ENCODE measurements around the gene GALNT18.

The GALNT18 gene

DNA sequence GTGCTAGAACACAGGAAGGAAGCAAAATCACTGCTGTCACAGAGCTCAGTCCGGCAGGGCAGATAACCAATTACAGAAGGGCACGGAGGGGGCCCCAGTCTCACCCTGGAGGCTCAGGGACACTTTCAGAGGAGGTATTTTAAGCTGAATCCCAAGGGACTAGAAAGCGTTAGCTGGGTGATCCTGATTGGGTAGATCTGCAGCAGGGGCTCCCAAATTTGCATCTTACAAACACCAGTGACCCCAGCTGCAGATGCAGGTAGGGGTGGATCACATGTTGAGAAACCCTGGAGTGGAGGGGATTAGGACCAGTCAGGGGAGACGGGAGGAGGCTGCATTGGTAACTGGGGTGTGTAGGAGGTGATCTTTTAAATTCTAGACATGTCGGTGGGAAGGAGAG, 360.2 kb downstream of the GALNT18 start:
- TF ChIP-seq, protein P1, sequence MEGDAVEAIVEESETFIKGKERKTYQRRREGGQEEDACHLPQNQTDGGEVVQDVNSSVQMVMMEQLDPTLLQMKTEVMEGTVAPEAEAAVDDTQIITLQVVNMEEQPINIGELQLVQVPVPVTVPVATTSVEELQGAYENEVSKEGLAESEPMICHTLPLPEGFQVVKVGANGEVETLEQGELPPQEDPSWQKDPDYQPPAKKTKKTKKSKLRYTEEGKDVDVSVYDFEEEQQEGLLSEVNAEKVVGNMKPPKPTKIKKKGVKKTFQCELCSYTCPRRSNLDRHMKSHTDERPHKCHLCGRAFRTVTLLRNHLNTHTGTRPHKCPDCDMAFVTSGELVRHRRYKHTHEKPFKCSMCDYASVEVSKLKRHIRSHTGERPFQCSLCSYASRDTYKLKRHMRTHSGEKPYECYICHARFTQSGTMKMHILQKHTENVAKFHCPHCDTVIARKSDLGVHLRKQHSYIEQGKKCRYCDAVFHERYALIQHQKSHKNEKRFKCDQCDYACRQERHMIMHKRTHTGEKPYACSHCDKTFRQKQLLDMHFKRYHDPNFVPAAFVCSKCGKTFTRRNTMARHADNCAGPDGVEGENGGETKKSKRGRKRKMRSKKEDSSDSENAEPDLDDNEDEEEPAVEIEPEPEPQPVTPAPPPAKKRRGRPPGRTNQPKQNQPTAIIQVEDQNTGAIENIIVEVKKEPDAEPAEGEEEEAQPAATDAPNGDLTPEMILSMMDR (conservative IDR thresholded peaks at IDR 0.05; ENCODE audit: low read depth, low read length), result no peak
- H3K4me3 ChIP-seq (ENCODE audit: low read depth, low read length), result no peak overlapping the region
- DNase-seq (ENCODE audit: low read depth), result no peak

DNA sequence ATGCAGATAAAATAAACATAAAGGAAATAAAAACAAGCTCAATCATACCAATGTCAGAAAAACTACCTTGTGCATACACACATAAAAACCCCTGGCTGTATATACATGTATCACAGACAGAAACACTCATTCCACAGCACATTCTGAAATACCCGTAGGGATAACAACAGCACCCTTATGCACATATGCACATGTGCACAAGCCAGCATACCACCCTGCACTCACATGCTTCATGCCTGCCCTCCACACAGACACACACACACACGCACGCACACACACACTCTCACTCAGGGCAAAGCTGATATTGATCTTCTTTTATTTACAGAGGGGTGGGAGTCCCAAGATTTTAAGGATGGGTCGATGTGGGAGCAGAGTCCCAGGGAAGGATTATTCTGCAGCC, 360.9 kb downstream of the GALNT18 start:
- no peak overlapping the region for H3K4me3 ChIP-seq (ENCODE audit: low read depth, low read length)
- TF ChIP-seq, protein P1 (conservative IDR thresholded peaks at IDR 0.05; ENCODE audit: low read depth, low read length), result no peak
- DNase-seq (ENCODE audit: low read depth), result no peak

DNA sequence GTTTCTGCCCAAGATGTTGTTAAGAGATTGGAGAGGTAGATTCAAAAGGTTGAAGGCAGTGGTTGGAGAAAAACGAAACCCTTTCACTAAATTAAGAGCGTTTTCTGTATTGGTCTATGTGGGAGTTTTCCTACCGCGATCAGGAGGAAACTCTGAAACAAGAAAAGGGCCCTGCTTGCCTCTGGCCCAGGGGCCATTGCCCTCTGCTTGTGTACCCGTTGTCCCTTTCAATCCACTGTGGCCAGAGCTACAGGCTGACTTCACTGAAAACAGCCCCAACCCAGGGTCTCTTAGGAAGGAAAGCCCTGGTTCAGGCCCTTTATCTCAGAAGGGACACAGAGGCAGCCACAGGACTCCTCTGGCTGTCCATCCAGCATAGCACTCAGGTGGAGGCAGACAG, 367.8 kb downstream of the GALNT18 start:
- no peak overlapping the region for H3K4me3 ChIP-seq (ENCODE audit: low read depth, low read length)
- TF ChIP-seq, protein P1 (conservative IDR thresholded peaks at IDR 0.05; ENCODE audit: low read depth, low read length), result no peak
- no peak for DNase-seq (ENCODE audit: low read depth)

DNA sequence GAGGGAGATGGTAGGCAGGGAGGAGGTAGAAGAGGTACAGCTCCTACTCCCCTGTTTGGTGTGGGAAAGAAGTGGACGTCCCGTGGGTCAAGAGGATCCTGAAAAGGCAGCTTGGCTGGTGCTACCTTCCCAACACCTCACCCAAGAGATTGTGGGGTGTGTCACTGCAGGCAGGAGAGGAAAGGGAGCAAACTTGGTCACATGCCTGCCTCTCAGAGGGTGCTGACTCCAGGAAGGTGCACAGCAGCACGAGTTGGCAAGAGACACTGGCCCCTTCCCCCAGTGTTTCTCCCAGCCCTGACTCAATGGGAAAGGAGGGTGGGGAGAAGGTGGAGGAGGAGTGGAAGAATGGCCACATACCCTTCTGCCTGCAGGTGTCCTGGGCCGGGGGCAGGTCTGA, 368.3 kb downstream of the GALNT18 start:
- no peak overlapping the region for H3K4me3 ChIP-seq (ENCODE audit: low read depth, low read length)
- no peak for DNase-seq (ENCODE audit: low read depth)
- TF ChIP-seq, protein P1 (conservative IDR thresholded peaks at IDR 0.05; ENCODE audit: low read depth, low read length), result no peak

- TF ChIP-seq, protein P1 (conservative IDR thresholded peaks at IDR 0.05; ENCODE audit: low read depth, low read length), result no peak
- no peak overlapping the region for H3K4me3 ChIP-seq (ENCODE audit: low read depth, low read length)
- DNase-seq (ENCODE audit: low read depth), result no peak
These were observed 369.4 kb downstream of the GALNT18 start for GRCh38 chr11:11252403-11252802.

GRCh38 chr11:11251394-11251970, 370.3 kb downstream of the GALNT18 start:
- no peak for DNase-seq (ENCODE audit: low read depth)
- H3K4me3 ChIP-seq (ENCODE audit: low read depth, low read length), result no peak overlapping the region
- TF ChIP-seq, protein P1 (conservative IDR thresholded peaks at IDR 0.05; ENCODE audit: low read depth, low read length), result no peak

DNA sequence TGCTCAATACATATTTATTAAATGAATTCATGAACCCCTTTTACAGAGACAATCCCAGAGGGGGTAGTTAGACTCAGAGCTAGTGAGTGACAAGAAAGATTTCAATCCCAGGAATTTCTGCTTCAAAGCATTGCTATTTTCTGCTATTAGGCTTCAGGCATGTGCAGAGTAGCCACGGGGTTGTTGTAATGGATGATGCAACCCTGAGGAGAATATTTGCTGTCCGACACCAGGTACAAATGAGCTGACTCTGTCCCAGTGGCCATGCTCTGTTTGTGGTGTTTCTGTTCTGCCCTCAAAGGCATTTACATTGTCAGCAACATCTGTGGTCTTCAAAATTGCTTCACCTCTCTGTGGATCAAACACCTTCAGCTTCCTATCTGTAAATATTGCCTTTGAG, 371.3 kb downstream of the GALNT18 start:
- no peak for DNase-seq (ENCODE audit: low read depth)
- H3K4me3 ChIP-seq (ENCODE audit: low read depth, low read length), result no peak overlapping the region
- TF ChIP-seq, protein P1 (conservative IDR thresholded peaks at IDR 0.05; ENCODE audit: low read depth, low read length), result no peak
